Progenitor cell of endocrine pancreas (in vitro differentiated cells): Measurements from ENCODE around the gene OLIG3. TPM values are rescaled to one million over a fixed set of nuclear protein-coding genes. Genes with fewer than 3 reads are reported as not detected.

Source experiments
- DNase-seq: peaks from one replicate; pipeline ENCODE4 v3.0.0; 2021; ENCODE audit warnings: low spot score; ENCODE audit not compliant: unreplicated experiment
- H3K27ac Mint-ChIP-seq: 2 replicates; pipeline ENCODE4 v1.8.0; 2021; ENCODE audit warnings: mild to moderate bottlenecking, moderate library complexity, mixed read lengths
- H3K27me3 Mint-ChIP-seq: 2 replicates; pipeline ENCODE4 v1.8.0; 2021; ENCODE audit warnings: mixed read lengths
- H3K36me3 Mint-ChIP-seq: 2 replicates; pipeline ENCODE4 v1.8.0; 2022; ENCODE audit warnings: mixed read lengths; ENCODE audit not compliant: insufficient read depth
- H3K4me1 Mint-ChIP-seq: 2 replicates; pipeline ENCODE4 v1.8.0; 2021; ENCODE audit warnings: low read depth, mixed read lengths
- H3K4me3 Mint-ChIP-seq: 2 replicates; pipeline ENCODE4 v1.8.0; 2021; ENCODE audit warnings: low read depth, mild to moderate bottlenecking, moderate library complexity, mixed read lengths
- H3K9me3 Mint-ChIP-seq: 2 replicates; pipeline ENCODE4 v1.8.0; 2021; ENCODE audit warnings: low read depth, mixed read lengths
- total RNA-seq: library from RNA; stranded (reverse); gene quantifications from 2 replicates; pipeline ENCODE4 v1.2.1, GENCODE V29; 2021
- TF ChIP-seq, protein P1 (sequence below): fragments of 200-600 bp; sonication (generic); IDR thresholded peaks from one replicate; pipeline ENCODE4 v1.5.0; 2021; ENCODE audit warnings: antibody characterized with exemption, mild to moderate bottlenecking; ENCODE audit not compliant: unreplicated experiment

The OLIG3 gene
- total RNA-seq, 1 donor from 2014 or later = not detected

GRCh38 chr6:137490006-137490905 lies 3.9 kb downstream of the OLIG3 start:
- no peaks in the 10 kb centered on the region for H3K36me3 Mint-ChIP-seq
- no peak overlapping the region for H3K27ac Mint-ChIP-seq
- TF ChIP-seq, protein P1, sequence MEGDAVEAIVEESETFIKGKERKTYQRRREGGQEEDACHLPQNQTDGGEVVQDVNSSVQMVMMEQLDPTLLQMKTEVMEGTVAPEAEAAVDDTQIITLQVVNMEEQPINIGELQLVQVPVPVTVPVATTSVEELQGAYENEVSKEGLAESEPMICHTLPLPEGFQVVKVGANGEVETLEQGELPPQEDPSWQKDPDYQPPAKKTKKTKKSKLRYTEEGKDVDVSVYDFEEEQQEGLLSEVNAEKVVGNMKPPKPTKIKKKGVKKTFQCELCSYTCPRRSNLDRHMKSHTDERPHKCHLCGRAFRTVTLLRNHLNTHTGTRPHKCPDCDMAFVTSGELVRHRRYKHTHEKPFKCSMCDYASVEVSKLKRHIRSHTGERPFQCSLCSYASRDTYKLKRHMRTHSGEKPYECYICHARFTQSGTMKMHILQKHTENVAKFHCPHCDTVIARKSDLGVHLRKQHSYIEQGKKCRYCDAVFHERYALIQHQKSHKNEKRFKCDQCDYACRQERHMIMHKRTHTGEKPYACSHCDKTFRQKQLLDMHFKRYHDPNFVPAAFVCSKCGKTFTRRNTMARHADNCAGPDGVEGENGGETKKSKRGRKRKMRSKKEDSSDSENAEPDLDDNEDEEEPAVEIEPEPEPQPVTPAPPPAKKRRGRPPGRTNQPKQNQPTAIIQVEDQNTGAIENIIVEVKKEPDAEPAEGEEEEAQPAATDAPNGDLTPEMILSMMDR = no peak
- H3K4me3 Mint-ChIP-seq = no peak overlapping the region
- no peaks in the 10 kb centered on the region for H3K9me3 Mint-ChIP-seq
- peaks cover 4% of the 10 kb centered on the region for H3K4me1 Mint-ChIP-seq
- no peak for DNase-seq
- peaks cover 97% of the 10 kb centered on the region for H3K27me3 Mint-ChIP-seq

GRCh38 chr6:137489046-137490005 lies 4.9 kb downstream of the OLIG3 start:
- no peaks in the 10 kb centered on the region for H3K36me3 Mint-ChIP-seq
- H3K4me3 Mint-ChIP-seq = peak overlapping the region; percentile 41
- peak; percentile 24 for DNase-seq
- H3K9me3 Mint-ChIP-seq = no peaks in the 10 kb centered on the region
- peak overlapping the region; percentile 13 for H3K27ac Mint-ChIP-seq
- H3K4me1 Mint-ChIP-seq = peaks cover 4% of the 10 kb centered on the region
- peaks cover 97% of the 10 kb centered on the region for H3K27me3 Mint-ChIP-seq
- TF ChIP-seq, protein P1 = peak; percentile 44

GRCh38 chr6:137488150-137489045 lies 5.8 kb downstream of the OLIG3 start:
- no peaks in the 10 kb centered on the region for H3K9me3 Mint-ChIP-seq
- no peak overlapping the region for H3K27ac Mint-ChIP-seq
- TF ChIP-seq, protein P1 = no peak
- peak overlapping the region; percentile 2 for H3K4me3 Mint-ChIP-seq
- peaks cover 97% of the 10 kb centered on the region for H3K27me3 Mint-ChIP-seq
- DNase-seq = no peak
- H3K36me3 Mint-ChIP-seq = no peaks in the 10 kb centered on the region
- H3K4me1 Mint-ChIP-seq = peaks cover 4% of the 10 kb centered on the region

DNA sequence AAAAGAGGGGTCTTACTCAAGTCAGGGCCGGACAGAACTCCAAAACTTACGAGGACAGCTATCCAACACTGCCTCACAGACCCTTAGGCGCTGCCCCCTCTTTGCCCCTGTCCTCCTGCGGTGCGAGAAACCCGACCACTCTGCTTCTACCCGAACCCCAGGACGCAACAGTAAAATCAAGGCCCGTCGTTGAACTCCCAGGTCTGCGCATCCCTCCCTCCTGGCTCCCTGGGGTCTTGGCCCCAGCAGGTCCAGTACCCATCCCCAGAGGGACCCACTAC lies 6.4 kb downstream of the OLIG3 start:
- TF ChIP-seq, protein P1 = no peak
- Mint-ChIP-seq H3K36me3 (no peaks in the 10 kb centered on the region), H3K27me3 (peaks cover 97% of the 10 kb centered on the region), H3K9me3 (no peaks in the 10 kb centered on the region), H3K4me3 (no peak overlapping the region), H3K4me1 (peaks cover 4% of the 10 kb centered on the region), H3K27ac (no peak overlapping the region)
- DNase-seq = no peak
